ENCODE data around the gene DENND1A. TPM values are rescaled to one million over a fixed set of nuclear protein-coding genes. Genes with fewer than 3 reads are reported as not detected.

Gene DENND1A
- total and polyA plus RNA-seq, 2 experiments from 2014 or later = 13.1 to 28.7 TPM

- peaks cover 34% of the 10 kb centered on the region for H3K4me1 Mint-ChIP-seq
- H3K27me3 Mint-ChIP-seq (ENCODE audit: insufficient read depth, low read depth, poor library complexity) = peaks cover 2% of the 10 kb centered on the region
- no peaks in the 10 kb centered on the region for H3K27me3 ChIP-seq (ENCODE audit: insufficient read depth)
- H4K20me1 ChIP-seq (replicated peaks; ENCODE audit: insufficient read depth) = no peaks in the 10 kb centered on the region; the same call in 1 of the 2 replicates
- H3K4me3 ChIP-seq = no peak overlapping the region
- H3K4me2 ChIP-seq = no peak overlapping the region
- no peak overlapping the region for H3K27ac Mint-ChIP-seq
- no peak overlapping the region for H3K27ac ChIP-seq (ENCODE audit: low read depth)
- no peak overlapping the region for H3K4me3 Mint-ChIP-seq
- ATAC-seq (no peak), DNase-seq (ENCODE audit: low spot score) (no peak)
- H3K79me2 ChIP-seq (replicated peaks; ENCODE audit: insufficient read depth) = no peaks in the 10 kb centered on the region; the same call in 1 of the 2 replicates
- TF ChIP-seq STAT1 (IDR thresholded peaks at IDR 0.05; ENCODE audit: unreplicated experiment) (no peak), ZNF331 (CRISPR knock-in tag; IDR thresholded peaks at IDR 0.05; ENCODE audit: low read depth) (no peak), POLR2AphosphoS5 (IDR thresholded peaks at IDR 0.05; ENCODE audit: low read depth) (no peak), CTCF (conservative IDR thresholded peaks at IDR 0.05; ENCODE audit: low read depth in 2 of 2) (no peak), CREB1 (CRISPR knock-in tag; IDR thresholded peaks at IDR 0.05; ENCODE audit: low read depth) (no peak), EZH2phosphoT487 (IDR thresholded peaks at IDR 0.05; ENCODE audit: unreplicated experiment) (no peak)
- H3K36me3 ChIP-seq (ENCODE audit: insufficient read depth) = no peaks in the 10 kb centered on the region
- no peaks in the 10 kb centered on the region for H3K36me3 Mint-ChIP-seq (ENCODE audit: low read depth)
- H3K9me2 ChIP-seq (ENCODE audit: insufficient read depth) = no peaks in the 10 kb centered on the region
- H3K4me1 ChIP-seq (ENCODE audit: insufficient read depth) = peaks cover 13% of the 10 kb centered on the region
- H3F3A ChIP-seq (replicated peaks; ENCODE audit: low read depth) = no peaks in the 10 kb centered on the region
- no peak overlapping the region for H2AFZ ChIP-seq
- H3K9me3 Mint-ChIP-seq = no peaks in the 10 kb centered on the region
These were observed 108.3 kb downstream of the DENND1A start for GRCh38 chr9:123821619-123822018.

GRCh38 chr9:123820139-123820538 is 109.8 kb downstream of the DENND1A start:
- no peaks in the 10 kb centered on the region for H3F3A ChIP-seq (replicated peaks; ENCODE audit: low read depth)
- DNase-seq (ENCODE audit: low spot score) = no peak
- peaks cover 13% of the 10 kb centered on the region for H3K4me1 ChIP-seq (ENCODE audit: insufficient read depth)
- H3K4me3 ChIP-seq = no peak overlapping the region
- no peak for TF ChIP-seq ETS1 (IDR thresholded peaks at IDR 0.05)
- no peak for TF ChIP-seq EZH2phosphoT487 (IDR thresholded peaks at IDR 0.05; ENCODE audit: unreplicated experiment)
- no peak for TF ChIP-seq NANOG (IDR thresholded peaks at IDR 0.05; ENCODE audit: borderline replicate concordance)
- no peak for TF ChIP-seq CTCF (conservative IDR thresholded peaks at IDR 0.05; ENCODE audit: low read depth in 2 of 2)
- TF ChIP-seq POLR2AphosphoS5 (IDR thresholded peaks at IDR 0.05; ENCODE audit: low read depth) = no peak
- H3K4me2 ChIP-seq = no peak overlapping the region
- no peaks in the 10 kb centered on the region for H3K36me3 ChIP-seq (ENCODE audit: insufficient read depth)
- H3K36me3 Mint-ChIP-seq (ENCODE audit: low read depth) = no peaks in the 10 kb centered on the region
- H3K9me2 ChIP-seq (ENCODE audit: insufficient read depth) = no peaks in the 10 kb centered on the region
- peaks cover 2% of the 10 kb centered on the region for H3K27me3 Mint-ChIP-seq (ENCODE audit: insufficient read depth, low read depth, poor library complexity)
- H4K20me1 ChIP-seq (replicated peaks; ENCODE audit: insufficient read depth) = no peaks in the 10 kb centered on the region; the same call in 1 of the 2 replicates
- H3K9me3 Mint-ChIP-seq = no peaks in the 10 kb centered on the region
- no peak for ATAC-seq
- H3K27ac ChIP-seq (ENCODE audit: low read depth) = no peak overlapping the region
- H2AFZ ChIP-seq = no peak overlapping the region
- peak overlapping the region; percentile 62 for H3K27ac Mint-ChIP-seq
- H3K27me3 ChIP-seq (ENCODE audit: insufficient read depth) = no peaks in the 10 kb centered on the region
- H3K4me1 Mint-ChIP-seq = peaks cover 31% of the 10 kb centered on the region
- H3K79me2 ChIP-seq (replicated peaks; ENCODE audit: insufficient read depth) = no peaks in the 10 kb centered on the region; the same call in 1 of the 2 replicates
- no peak overlapping the region for H3K4me3 Mint-ChIP-seq
